Smooth muscle cell of the coronary artery (primary cell): ENCODE results near the gene RNASE11. TPM values are rescaled to one million over a fixed set of nuclear protein-coding genes. Genes with fewer than 3 reads are reported as not detected.

Experiments used
- total RNA-seq: library from RNA; depleted of rRNA; stranded (reverse); fragments of >200 nt; gene quantifications from 2 replicates; pipeline ENCODE4 v1.2.3, GENCODE V29; 2014; ENCODE audit warnings: low replicate concordance

Gene RNASE11
- total RNA-seq = not detected in 2 replicates

GRCh38 chr14:20587489-20588154 is at the start of gene RNASE11:
RNASE11 (minus strand) TSS chr14:20588001.

DNA sequence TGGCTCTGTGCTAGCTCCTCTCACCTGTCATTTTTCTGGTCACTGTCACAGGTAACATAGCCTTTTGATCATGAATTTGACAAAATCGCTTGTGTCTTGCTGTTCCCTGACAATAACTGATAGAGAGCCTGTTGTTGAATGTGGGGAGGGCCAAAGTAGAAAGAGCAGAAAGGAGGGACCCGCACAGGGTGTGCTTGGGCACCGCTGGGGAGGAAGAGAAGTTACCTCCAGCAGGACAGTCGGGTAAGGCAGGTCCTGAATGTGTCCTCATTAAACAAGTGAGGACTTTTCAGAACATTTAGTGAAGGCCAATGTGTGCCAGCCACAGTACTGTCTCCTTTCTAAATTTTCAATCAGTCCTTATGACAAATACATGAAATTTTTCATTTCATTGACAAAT is 3.4 kb upstream of the RNASE11 start, which contains the start of gene RNASE12:
TSS of gene RNASE12 (minus strand) at position 142 of the 400 bp plus-strand sequence. CDS start 653 bp downstream, outside the sequence.

GRCh38 chr14:20560961-20561360 is 26.8 kb downstream of the RNASE11 start, which contains the start of gene RNASE9:
RNASE9 (minus strand) TSS chr14:20561047.

Other genes with a start within 250 kb of the RNASE11 start
- 5.5 and 6.7 TPM in 2 replicates for gene PARP2, start 244.4 kb downstream of the RNASE11 start, total RNA-seq
- 13.6 and 13.8 TPM in 2 replicates for gene TEP1, start 174.5 kb downstream of the RNASE11 start, total RNA-seq
- gene KLHL33, start 151.8 kb downstream of the RNASE11 start, total RNA-seq = 0.23 TPM in 1 of 2 replicates, not detected in the other
- gene OSGEP, start 133.2 kb downstream of the RNASE11 start, total RNA-seq = 23.1 and 32.9 TPM in 2 replicates
- gene APEX1, start 132.8 kb downstream of the RNASE11 start, total RNA-seq = 74.9 and 95.9 TPM in 2 replicates
- gene PIP4P1, start 126.6 kb downstream of the RNASE11 start, total RNA-seq = 17.0 and 19.8 TPM in 2 replicates
- 26.4 and 48.6 TPM in 2 replicates for gene PNP, start 118.6 kb downstream of the RNASE11 start, total RNA-seq
- not detected in 2 replicates for gene RNASE10, start 82.5 kb downstream of the RNASE11 start, total RNA-seq
- gene RNASE9, start 27.0 kb downstream of the RNASE11 start, total RNA-seq = not detected in 2 replicates
- not detected in 2 replicates for gene RNASE12, start 3.4 kb upstream of the RNASE11 start, total RNA-seq
- not detected in 2 replicates for gene OR6S1, start 53.7 kb upstream of the RNASE11 start, total RNA-seq
- 20.3 and 46.0 TPM in 2 replicates for gene RNASE4, start 96.6 kb upstream of the RNASE11 start, total RNA-seq
- gene ANG, start 100.8 kb upstream of the RNASE11 start, total RNA-seq = 8.0 and 8.1 TPM in 2 replicates
- gene EDDM3A, start 157.9 kb upstream of the RNASE11 start, total RNA-seq = not detected in 2 replicates
- not detected in 2 replicates for gene EDDM3B, start 180.4 kb upstream of the RNASE11 start, total RNA-seq
- gene RNASE6, start 193.3 kb upstream of the RNASE11 start, total RNA-seq = not detected in 2 replicates
- 0.75 and 0.82 TPM in 2 replicates for gene RNASE1, start 214.8 kb upstream of the RNASE11 start, total RNA-seq